Coronary artery (tissue), 2 donors: ENCODE data around the gene UAP1L1.
A peak's percentile ranks its signal among the peaks of the same experiment; 100 is the strongest.

Source experiments
- DNase-seq: peaks from one replicate; pipeline ENCODE4 v3.0.0-alpha.2; 2017; ENCODE audit warnings: low spot score
- H3K27ac ChIP-seq, 2 donors: fragments of 200-600 bp; sonication (generic); one replicate each; pipeline ENCODE4 v1.5.1; 2016 to 2019
- H3K4me3 ChIP-seq: fragments of 200-600 bp; sonication (generic); 2 replicates; pipeline ENCODE4 v1.5.1; 2016; ENCODE audit warnings: mild to moderate bottlenecking, moderate library complexity
- TF ChIP-seq, protein P1 (sequence below): fragments of 200-600 bp; sonication (generic); IDR thresholded peaks from one replicate; pipeline ENCODE4 v1.5.1; 2019; ENCODE audit warnings: antibody characterized with exemption

UAP1L1 gene, protein sequence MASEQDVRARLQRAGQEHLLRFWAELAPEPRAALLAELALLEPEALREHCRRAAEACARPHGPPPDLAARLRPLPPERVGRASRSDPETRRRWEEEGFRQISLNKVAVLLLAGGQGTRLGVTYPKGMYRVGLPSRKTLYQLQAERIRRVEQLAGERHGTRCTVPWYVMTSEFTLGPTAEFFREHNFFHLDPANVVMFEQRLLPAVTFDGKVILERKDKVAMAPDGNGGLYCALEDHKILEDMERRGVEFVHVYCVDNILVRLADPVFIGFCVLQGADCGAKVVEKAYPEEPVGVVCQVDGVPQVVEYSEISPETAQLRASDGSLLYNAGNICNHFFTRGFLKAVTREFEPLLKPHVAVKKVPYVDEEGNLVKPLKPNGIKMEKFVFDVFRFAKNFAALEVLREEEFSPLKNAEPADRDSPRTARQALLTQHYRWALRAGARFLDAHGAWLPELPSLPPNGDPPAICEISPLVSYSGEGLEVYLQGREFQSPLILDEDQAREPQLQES

DNA sequence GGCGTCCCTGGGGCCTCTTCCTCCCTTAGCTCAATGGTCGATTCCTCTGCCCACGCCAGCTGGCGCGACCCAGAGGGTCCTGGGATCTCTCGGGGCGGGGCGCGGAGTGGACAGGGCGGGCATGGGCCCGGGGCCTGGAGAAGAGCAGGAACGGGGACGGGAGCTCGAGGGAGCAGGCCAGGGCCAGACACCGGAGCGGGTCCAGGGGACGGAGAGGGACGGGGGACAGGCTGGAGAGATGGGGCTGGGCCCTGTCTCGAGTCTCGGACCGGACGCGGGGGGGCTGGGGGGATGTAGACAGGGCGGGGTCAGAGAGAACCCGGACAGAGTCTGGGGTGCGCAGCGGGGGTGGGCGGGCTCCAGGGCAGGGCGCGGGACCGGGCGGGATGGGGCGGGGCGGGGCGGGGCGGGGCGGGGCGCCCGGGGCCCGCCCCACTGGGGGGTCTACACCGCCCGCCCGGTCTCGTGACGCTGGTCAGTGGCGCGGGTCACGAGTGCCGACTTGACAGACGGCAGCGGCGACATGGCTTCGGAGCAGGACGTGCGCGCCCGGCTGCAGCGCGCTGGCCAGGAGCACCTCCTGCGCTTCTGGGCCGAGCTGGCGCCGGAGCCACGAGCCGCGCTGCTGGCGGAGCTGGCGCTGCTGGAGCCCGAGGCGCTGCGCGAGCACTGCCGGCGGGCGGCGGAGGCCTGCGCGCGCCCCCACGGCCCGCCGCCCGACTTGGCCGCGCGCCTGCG is at the start of gene UAP1L1:
Gene UAP1L1 (plus strand): TSS at position 508 of the 738 bp plus-strand sequence. CDS start 16 bp downstream, at position 524.
- Histone ChIP-seq H3K4me3 (peak within 1 kb of the TSS; percentile 72), H3K27ac (peak within 1 kb of the TSS in 1 of 2 donors; percentile 68)
- TF ChIP-seq, protein P1, sequence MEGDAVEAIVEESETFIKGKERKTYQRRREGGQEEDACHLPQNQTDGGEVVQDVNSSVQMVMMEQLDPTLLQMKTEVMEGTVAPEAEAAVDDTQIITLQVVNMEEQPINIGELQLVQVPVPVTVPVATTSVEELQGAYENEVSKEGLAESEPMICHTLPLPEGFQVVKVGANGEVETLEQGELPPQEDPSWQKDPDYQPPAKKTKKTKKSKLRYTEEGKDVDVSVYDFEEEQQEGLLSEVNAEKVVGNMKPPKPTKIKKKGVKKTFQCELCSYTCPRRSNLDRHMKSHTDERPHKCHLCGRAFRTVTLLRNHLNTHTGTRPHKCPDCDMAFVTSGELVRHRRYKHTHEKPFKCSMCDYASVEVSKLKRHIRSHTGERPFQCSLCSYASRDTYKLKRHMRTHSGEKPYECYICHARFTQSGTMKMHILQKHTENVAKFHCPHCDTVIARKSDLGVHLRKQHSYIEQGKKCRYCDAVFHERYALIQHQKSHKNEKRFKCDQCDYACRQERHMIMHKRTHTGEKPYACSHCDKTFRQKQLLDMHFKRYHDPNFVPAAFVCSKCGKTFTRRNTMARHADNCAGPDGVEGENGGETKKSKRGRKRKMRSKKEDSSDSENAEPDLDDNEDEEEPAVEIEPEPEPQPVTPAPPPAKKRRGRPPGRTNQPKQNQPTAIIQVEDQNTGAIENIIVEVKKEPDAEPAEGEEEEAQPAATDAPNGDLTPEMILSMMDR = no peak
- DNase-seq = no peak

DNA sequence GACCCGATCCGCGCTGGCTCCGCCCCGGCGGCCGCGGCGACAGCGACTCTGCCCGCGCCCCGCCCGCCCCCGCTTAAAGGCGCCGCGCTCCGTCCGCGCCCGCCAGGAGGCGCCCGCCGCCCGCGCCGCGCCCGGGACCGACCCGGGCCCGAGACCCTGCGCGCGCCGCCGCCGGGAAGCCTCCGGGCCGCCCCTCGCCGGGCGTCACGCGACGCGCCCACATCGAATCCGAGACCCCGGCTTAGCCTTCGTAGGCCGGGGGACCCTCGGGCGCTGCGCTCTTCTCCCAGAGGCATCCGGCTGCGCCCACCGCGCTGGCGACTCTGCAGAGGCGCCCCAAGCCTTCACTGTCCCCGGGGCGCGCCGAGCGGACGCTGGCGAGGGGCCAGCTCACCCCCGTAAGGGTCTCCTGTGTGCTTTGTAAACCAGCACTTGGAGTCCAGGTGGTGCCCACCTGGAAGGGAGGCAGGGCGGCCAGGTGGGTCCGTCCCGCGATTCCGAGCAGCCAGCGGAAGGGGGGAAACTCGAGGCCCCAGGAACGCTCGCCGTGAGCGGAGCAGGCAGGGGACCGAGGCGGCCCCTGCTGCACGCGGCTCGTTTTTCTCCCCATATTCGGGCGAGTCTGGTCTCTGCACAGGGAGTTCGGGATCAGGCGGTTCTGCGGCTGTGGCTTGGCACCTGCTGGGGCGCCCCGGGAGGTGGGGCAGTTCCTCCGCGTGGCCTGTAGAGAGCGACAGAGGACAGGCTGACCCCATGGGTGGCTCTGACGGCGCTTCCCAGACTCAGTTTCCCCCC is 48.9 kb upstream of the UAP1L1 start:
- no peak for DNase-seq
- peak overlapping the region; percentile 85 for H3K4me3 ChIP-seq
- H3K27ac ChIP-seq = peak overlapping the region; percentile 64 to 82
- TF ChIP-seq, protein P1 = no peak

DNA sequence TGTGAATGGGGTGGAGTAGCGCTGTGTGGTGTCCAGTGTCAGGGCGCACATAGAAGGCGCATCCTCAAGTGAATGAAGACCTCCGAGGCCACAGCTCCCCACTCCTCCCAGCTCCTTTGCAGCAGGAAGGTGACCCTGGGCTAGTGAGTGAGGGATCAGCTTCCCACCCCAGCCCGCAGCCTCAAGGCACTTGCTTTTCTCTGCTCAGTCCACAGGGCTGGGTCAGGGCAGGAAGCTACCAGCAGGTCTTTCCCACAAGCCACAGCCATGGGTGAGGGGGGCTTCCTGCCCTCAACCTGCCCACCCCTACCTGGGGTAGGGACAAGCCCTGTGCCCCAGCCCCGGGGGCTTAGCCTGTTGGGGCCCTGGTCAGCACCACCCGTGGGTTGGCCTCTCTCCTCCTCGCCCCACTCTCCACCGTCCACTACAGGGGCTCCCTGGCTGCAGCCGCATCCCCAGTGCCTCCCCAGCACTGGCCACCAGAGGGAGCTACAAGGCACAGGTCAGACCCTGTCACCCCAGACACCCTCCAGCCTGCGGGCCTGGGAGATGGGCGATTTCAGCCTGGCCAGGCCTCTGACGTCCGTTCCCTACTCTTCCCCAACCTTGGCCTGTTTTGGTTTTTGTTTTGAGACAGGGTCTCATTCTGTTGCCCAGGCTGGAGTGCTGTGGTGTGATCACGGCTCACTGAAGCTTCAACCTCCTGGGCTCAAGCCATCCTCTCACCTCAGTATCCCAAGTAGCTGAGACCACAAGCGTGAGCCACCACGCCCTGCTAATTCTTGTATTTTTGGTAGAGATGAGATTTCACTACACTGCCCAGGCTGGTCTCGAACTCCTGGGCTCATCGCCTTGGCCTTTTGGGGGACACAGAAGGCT is 48.0 kb upstream of the UAP1L1 start:
- H3K4me3 ChIP-seq = peak overlapping the region; percentile 85
- TF ChIP-seq, protein P1 = peak; percentile 82
- no peak for DNase-seq
- peak overlapping the region in 1 of 2 donors; percentile 0 for H3K27ac ChIP-seq

DNA sequence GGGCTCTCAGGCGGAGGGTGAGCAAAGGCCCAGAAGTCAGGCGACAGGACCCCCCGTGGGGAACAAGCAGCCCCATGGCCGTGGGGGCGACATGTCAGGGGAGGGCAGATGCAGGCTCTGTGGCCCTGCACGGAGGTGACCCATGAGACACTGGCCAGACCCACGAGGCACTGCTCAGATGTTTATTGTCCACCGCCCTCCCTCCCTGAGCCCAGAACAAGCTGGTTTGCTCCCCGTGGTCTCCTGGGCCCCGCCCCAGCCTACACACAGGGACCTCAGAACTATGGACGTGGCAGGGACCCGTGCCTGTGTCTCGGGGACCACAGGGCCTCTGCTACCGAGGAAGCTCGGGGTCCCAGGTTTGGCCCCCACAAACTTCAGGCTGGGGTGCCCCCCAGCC is 47.3 kb upstream of the UAP1L1 start:
- Histone ChIP-seq H3K27ac (no peak overlapping the region), H3K4me3 (no peak overlapping the region)
- TF ChIP-seq, protein P1 = no peak
- no peak for DNase-seq

DNA sequence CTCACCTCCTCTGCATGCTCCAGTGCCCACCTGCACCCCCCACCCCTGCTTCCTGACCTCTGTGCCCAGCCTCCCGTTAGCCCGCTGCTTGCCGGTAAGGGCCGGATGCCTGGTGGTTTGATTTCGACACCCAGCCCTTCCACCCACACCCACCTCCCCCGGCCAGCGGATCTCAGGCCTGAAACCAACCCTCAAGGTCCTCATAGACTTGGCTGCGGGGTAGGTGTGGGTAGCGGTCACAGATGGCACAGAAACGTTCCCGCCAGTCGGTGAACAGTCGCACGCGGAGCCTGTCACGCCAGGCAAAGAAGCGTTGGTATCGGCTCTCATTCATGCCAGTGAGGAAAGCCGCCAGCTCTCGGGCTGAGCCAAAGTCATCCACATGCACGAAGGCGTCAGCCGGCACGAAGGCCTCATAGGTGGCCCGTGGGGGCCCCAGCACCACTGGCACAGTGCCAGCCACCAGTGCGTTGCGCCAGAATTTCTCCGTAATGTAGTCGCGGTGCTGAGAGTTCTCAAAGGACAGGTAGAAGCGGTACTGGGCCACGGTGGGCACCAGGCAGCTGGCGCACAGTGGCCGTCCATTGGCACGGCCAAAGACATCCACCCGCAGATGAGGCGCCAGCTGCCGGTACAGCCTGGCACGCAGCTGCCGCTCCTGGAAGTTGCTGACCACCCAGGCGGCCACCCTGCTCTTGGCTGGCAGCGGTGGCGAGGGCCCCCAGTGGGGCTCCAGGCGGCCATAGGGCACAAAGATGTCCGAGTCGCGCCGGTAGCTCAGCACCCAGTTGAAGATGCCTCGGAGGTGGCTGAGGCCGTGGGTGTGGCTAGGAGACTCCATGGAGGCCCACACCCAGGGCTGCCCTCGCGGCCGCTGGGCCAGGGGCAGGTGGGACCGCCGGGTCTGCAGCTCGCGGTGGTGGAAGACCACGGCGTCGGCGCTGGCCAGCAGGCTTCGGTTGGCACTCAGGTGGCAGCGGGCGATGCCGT is 46.5 kb upstream of the UAP1L1 start:
- no peak overlapping the region for H3K4me3 ChIP-seq
- TF ChIP-seq, protein P1 = no peak

More for the DNA sequence above, 46.5 kb upstream of the UAP1L1 start:
- DNase-seq = no peak
- H3K27ac ChIP-seq = peak overlapping the region in 1 of 2 donors; percentile 74
